HG02571 (cell line): ENCODE results near the gene CDC42SE1.

Source experiments
- ATAC-seq: cut with Tn5 transposase; IDR thresholded peaks from one replicate; pipeline ENCODE4 v1.9.1; 2021; ENCODE audit warnings: mild to moderate bottlenecking, moderate library complexity; ENCODE audit not compliant: unreplicated experiment

CDC42SE1 gene

DNA sequence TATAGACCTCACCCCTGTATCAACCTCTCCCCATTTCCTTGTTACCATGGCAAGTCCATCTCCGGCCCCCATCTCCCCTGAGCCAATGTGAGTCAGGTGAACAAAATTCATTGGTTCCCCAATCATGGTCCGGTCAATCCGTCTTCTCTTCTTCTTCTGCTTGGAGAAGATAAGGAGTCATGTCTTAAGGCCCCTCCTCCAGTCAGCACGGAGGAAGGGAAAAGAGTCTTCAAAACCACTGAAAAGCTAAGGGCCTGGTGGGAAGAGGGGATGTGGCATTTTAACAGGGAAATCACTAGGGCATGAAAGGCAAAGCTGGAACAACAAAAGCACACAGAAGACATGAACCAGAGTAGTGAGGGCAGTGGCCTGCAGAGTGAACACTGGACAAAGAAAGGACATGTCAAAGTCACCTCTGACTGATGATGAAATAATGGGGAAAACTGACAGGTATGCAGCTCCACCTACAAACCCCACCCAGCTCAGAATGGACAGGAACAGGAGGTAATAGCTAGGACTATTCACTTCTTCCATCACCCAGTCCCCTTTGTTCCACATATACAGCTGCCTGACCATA is 4.4 kb downstream of the CDC42SE1 start:
- ATAC-seq: no peak

DNA sequence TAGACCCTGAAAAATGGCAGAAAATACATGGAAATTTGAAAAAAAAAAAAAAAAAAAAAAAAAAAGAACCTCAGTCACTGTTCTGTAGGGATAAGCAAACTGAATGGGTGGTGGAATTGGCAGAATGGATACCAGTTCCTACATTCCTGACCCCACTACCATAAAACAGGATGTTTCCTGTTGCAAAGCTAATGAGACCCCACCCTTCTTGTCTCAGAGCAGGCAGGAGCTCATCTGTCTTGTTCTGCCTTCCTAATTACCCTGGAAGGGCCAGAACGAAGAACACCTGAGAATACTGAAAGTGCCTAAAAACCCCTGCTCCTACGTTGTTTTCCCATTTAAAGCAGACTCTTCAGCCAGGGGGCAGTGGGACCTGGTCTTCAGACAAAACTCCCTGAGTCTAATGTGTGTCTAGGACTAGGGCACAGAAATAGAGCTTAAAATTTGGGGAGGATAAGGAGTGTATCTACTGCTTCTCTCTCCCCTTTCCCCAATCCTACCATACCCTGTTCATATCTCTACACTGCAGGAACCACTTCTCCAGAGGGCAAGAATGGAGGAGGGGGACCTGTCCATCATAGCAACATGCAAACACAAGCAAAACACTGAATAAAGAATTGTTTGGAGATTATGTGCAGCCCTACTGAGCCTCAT is 7.9 kb downstream of the CDC42SE1 start:
- no peak for ATAC-seq

DNA sequence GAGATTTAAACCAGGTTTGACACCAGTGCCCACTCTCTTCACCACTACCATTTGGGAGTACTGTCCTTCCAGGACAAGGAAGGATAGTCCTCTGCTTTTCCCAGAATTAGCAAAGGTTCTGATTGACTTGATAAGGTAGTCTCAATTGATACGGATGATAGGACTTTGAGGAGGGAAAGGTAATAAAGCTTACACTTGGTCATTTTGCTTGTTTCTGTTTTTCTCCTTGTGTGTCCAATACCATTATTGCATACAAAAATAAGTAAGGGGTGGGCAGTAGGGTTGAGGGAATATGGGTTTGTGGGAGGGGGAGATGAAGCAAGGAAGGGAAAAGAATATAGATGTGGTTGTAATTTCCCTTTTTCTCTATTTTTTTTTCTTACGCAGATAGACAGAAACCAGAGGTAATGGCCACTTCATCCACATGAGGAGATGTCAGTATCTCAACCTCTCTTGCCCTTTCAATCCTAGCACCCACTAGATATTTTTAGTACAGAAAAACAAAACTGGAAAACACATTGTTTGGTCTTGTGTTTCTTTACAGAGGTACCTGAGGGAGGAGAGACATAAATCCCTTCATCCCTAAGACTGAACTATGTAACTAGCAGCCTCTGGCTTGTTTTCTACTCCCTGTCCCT is 9.3 kb downstream of the CDC42SE1 start:
- ATAC-seq: no peak

DNA sequence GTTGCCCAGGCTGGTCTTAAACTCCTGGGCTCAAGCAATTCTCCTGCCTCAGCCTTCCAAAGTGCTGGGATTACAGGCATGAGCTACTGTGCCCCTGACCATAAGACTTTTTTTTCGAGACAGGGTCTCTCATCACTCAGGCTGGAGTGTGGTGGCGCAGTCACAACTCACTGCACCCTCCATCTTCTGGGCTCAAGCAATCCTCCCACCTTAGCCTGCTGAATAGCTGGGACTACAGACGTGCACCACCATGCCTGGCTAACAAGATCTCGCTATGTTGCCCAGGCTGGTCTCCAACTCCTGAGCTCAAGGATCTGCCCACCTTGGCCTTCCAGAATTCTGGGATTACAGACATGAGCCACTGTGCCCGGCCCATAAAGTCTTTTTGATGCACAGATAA is 10.0 kb downstream of the CDC42SE1 start:
- ATAC-seq: no peak

DNA sequence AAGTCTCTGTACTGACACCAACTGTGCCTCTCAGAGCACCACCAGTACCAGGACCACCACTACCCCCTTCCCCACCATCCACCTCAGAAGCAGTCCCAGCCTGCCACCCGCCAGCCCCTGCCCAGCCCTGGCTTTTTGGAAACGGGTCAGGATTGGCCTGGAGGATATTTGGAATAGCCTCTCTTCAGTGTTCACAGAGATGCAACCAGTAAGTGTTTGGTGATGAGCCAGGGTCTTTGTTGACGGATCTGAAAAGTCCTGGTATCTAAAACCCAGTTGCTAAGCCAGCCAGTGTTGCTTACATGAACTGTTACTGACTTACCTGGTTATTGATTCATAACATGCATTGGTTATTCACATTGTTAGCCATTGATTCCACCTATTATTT is 10.8 kb downstream of the CDC42SE1 start:
- no peak for ATAC-seq

DNA sequence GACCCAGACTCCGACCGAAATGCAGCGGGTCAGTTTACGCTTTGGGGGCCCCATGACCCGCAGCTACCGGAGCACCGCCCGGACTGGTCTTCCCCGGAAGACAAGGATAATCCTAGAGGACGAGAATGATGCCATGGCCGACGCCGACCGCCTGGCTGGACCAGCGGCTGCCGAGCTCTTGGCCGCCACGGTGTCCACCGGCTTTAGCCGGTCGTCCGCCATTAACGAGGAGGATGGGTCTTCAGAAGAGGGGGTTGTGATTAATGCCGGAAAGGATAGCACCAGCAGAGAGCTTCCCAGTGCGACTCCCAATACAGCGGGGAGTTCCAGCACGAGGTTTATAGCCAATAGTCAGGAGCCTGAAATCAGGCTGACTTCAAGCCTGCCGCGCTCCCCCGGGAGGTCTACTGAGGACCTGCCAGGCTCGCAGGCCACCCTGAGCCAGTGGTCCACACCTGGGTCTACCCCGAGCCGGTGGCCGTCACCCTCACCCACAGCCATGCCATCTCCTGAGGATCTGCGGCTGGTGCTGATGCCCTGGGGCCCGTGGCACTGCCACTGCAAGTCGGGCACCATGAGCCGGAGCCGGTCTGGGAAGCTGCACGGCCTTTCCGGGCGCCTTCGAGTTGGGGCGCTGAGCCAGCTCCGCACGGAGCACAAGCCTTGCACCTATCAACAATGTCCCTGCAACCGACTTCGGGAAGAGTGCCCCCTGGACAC is 11.3 kb downstream of the CDC42SE1 start:
- ATAC-seq: no peak

DNA sequence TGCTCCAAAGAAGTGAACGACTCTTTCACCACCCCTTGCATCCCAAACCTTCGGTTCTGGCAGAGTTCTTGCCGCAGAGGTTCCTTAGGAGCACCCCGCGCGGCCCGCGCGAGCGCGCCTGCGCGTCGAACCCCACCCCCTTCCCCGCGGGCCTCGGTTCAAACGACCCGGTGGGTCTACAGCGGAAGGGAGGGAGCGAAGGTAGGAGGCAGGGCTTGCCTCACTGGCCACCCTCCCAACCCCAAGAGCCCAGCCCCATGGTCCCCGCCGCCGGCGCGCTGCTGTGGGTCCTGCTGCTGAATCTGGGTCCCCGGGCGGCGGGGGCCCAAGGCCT is 11.9 kb downstream of the CDC42SE1 start, which contains the start of gene C1orf56:
TSS of gene C1orf56 (plus strand) at position 161 of the 334 bp plus-strand sequence. CDS start at position 258, 97 bp downstream.
- no peak for ATAC-seq

DNA sequence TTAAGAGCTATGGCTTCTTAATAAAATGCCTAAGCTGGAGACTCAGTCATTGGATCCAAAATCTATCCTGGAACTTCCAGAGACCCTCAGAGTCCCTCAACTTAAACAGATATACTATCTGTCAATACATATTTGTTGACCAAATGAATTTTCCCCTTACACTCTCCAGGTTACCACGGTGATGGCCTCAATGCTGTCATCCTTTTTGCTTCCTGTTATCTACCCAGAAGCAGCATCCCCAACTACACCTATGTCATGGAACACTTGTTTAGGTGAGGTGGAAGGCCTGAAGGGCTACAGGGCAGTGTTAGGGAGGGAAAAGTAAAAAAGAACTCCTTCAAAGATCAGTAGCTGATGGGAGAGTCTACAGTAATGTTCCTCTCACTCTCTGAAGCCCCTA is 16.3 kb downstream of the CDC42SE1 start:
- ATAC-seq: no peak

DNA sequence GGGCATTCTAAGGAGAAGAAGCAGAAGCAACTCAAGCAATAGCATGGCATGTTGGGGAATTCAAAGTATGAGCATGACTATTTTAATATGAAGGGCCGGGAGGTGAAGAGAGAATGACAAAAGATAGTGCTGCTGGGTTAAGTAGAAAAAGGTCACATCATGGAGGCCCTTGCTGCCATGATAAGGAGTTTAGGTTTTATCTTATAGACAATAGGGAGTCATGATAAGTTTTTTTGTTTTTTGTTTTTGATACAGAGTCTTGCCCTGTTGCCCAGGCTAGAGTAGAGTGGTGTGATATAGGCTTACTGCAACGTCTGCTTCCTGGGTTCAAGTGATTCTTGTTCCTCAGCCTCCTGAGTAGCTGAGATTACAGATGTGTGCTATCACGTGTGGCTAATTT is 19.9 kb downstream of the CDC42SE1 start:
- ATAC-seq: no peak

DNA sequence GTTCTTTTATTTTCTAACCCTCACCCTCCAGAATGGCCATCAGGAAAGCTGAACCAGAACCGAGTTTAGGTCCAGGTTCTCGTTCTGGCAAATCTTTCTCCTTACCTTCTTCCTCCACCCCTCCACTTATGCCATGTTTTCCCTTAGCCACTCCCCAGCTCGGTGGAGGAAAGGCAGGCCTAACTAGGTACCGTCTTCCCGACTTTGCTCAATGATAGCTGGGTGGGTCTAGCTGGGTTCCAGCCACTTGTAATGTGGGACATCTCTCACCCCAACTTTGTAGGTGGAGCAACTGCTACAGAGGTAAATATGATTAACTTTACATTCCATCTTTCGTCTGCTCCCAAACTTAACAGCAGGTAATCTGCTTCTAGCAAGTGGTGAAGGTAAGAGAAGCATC is 22.4 kb downstream of the CDC42SE1 start:
- no peak for ATAC-seq

DNA sequence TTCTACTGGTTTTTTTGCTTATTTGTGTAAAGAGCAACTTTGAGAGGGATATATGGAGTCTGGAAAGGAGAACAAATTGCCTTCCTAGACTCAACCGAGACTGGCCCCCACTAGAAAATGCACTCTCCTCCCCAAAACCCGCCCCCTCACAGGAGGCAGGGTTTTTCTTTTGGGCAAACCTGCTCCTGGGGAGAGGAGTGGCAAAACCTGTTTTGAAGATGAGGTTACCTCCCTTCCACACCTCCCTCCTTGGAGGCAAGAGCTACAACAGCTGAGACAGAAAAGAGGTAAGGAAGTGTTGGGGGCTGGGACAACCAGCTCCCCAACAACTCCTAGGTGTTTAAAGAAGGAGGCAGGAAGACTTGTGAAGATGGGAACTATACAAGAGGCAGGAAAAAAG is 23.1 kb downstream of the CDC42SE1 start, which contains the start of gene BNIPL:
TSS of gene BNIPL (plus strand) at position 231 of the 400 bp plus-strand sequence. CDS start at position 371, 140 bp downstream.
- no peak for ATAC-seq

DNA sequence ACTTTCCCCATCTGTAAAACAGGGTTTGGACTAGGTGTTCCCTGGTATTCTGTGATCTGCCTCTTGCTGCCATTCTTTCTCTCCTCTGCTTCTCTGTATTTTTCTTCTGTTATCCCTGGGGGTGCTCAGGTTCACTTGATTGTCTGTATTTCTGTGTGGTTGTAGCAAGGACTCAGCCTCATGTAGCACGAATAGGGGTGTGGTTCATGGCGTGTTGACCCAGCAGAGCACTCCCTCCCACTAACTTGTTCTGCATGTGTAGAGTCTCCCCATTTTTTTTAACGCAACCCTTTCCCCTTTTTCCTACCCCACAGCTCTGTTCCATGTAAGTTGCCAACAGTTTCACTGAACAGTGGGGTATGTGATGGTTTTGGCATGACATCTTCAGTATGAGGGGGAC is 24.3 kb downstream of the CDC42SE1 start:
- no peak for ATAC-seq

DNA sequence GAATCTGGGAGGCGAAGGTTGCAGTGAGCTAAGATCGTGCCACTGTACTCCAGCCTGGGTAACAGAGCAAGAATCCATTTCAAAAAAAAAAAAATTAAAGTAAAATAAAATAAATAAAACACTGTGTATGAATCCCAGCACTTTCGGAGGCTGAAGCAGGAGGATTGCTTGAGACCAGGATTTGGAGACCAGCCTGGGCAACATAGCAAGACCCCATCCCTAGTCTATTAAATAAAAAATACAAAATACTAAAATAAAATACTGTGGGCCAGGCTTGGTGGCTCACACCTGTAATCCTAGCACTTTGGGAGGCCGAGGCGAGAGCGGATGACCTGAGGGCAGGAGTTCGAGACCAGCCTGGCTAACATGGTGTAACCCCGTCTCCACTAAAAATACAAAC is 27.3 kb downstream of the CDC42SE1 start:
- ATAC-seq: no peak

DNA sequence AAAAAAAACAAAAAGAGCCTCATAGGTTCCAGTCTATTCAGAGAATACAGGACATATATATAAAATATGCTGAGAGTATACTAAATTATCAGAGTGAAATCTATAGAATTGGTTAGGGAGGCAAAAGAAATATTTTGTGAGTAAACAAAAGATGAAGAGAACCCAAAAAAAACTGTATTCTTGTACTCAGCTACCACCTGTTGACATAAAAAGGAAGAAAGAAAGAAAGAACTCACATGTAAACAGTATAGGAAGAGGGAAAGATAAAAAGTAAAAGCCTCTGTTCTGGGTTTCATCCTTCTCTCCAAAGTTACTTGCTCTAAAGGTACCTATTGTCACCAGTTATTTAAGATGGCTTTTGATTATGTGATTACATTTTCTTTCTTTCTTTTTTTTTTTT is 33.0 kb downstream of the CDC42SE1 start:
- ATAC-seq: no peak

DNA sequence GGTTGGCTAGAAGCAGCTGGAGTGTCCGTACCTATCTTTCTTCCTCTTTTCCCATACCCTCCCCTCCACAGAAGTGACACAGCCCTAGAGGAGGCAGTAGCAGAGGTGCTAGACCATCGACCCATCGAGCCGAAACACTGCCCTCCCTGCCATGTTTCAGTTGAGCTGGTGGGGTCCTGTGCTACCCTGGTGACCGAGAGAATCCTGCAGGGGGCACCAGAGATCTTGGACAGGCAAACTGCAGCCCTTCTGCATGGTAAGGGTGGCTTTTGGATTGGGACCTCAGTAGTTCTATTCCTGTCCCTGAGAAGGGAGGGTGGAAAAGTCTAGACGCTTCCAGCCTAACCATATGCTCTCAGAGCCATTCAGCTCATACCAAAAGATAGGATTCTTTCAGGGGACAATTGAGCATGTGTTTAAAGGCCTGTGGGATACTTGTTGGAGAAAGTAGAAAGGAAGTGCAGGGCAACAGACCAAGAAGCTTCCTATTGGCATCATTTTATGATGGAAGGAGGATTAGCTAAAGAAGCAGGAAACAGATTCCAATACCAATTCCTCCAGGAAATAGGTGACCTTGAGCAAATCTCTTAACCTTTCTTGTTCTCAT is 34.8 kb downstream of the CDC42SE1 start:
- no peak for ATAC-seq

DNA sequence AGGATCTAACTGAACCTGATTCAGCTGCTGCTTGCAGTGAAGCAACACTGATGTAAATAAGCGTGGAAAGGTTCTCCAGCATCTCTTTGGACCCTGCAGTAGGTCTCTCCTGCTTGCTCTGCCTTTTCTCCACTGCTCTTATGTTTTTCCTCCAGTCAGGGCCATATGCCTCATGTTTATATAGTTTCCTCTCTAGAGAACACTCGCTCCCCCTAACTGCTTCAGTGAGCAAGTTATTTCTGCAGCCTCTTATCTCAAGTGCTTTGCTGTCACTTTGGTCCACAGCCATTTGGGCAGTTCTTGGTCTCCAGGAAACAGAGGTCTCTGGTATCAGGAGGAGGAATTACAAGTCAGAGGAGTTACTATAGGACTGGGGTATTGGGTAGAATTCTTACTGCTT is 45.9 kb downstream of the CDC42SE1 start:
- ATAC-seq: no peak

DNA sequence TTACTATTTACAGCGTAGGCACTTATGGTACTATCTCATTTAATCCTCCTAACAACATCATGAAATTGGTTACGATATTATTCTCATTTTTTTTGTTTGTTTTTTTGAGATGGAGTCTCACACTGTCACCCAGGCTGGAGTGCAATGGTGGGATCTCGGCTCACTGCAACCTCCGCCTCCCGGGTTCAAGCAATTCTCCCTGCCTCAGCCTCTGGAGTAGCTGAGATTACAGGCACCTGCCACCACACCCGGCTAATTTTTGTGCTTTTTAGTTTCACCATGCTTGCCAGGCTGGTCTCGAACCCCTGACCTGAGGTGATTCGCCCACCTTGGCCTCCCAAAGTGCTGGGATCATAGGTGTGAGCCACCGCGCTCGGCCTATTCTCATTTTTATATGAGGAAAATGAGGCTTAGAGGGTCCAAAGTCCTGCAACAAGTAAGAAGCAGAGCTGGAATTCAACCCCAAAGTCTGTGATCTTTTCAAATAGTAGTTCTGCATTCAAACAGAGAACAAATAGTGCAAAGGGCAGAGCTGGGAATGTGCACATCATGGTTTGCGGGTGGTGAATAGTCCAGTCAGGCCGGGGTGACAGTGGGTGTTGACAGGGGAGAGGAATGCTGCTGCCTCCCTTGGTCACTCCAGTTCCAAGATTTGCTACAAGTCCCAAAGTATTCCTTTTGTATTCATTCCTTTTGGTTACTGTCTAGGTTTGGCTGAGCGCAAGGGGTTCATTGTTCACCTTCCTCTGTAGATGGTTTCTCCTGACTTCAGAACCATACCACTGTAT is 46.5 kb downstream of the CDC42SE1 start:
- no peak for ATAC-seq

DNA sequence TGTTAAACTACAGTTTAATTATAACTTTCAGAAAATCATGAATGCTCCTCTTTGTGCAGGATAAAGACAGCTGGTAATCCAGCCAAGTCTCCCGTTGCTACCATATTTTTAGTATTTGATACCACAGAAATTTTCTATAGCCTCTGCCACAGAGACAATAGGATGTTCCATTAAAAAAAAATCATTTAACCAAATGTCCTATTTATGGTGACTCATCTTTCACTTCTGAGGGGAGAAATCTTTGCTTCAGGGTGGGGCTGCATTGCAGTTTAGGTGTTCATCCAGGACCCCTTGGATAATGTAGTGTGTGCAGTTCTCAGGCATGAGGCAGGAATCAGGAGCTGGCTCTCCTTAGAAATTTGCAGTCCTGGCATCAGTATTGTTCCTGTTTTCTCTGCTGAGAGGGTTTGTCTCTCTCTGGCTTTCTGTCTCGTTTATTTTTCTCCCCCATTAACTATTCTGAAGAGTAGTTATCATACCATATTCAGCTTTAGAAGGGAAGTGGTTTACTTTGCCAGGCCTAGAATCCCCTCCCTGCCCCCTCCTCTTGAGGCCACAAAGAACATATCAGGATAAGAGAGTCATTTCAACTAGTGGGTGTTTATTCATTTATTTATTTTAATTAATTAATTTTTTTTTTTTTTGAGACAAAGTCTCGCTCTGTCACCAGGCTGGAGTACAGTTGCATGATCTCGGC is 48.1 kb downstream of the CDC42SE1 start:
- ATAC-seq: no peak

DNA sequence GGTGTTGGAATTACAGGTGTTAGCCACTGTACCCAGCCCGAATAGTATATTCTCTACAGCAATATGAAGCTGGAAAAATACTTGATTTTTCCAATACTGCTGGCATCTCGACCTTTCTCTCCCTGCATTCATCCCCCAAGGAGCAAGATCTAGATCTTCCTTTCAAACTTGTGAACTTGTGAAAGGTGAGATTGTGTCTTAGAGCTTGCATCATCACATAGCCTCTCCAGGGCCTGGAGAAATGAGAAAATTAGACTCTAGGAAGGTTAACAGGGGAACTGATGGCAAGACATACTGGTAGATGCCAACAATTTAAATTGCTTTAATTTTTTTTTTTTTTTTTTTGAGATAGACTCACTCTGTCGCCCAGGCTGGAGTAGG is 49.1 kb downstream of the CDC42SE1 start:
- no peak for ATAC-seq
